22Rv1 (cell line): Measurements from ENCODE around the gene MRPL17.
A peak's percentile ranks its signal among the peaks of the same experiment; 100 is the strongest.

ENCODE experiments used
- CTCF ChIP-seq: fragments of 450-650 bp; IDR thresholded peaks from 2 replicates; pipeline ENCODE4 v1.5.1; 2017; ENCODE audit warnings: mild to moderate bottlenecking
- ZFX ChIP-seq: fragments of 450-650 bp; IDR thresholded peaks from 2 replicates; pipeline ENCODE4 v1.6.1; 2017; ENCODE audit warnings: antibody characterized with exemption, borderline replicate concordance

GRCh38 chr11:6703247-6704063 is 20.3 kb upstream of the MRPL17 start:
- peak; percentile 86 for TF ChIP-seq CTCF
- no peak for TF ChIP-seq ZFX
